Measurements from ENCODE around the gene WASHC4.

WASHC4 gene, protein sequence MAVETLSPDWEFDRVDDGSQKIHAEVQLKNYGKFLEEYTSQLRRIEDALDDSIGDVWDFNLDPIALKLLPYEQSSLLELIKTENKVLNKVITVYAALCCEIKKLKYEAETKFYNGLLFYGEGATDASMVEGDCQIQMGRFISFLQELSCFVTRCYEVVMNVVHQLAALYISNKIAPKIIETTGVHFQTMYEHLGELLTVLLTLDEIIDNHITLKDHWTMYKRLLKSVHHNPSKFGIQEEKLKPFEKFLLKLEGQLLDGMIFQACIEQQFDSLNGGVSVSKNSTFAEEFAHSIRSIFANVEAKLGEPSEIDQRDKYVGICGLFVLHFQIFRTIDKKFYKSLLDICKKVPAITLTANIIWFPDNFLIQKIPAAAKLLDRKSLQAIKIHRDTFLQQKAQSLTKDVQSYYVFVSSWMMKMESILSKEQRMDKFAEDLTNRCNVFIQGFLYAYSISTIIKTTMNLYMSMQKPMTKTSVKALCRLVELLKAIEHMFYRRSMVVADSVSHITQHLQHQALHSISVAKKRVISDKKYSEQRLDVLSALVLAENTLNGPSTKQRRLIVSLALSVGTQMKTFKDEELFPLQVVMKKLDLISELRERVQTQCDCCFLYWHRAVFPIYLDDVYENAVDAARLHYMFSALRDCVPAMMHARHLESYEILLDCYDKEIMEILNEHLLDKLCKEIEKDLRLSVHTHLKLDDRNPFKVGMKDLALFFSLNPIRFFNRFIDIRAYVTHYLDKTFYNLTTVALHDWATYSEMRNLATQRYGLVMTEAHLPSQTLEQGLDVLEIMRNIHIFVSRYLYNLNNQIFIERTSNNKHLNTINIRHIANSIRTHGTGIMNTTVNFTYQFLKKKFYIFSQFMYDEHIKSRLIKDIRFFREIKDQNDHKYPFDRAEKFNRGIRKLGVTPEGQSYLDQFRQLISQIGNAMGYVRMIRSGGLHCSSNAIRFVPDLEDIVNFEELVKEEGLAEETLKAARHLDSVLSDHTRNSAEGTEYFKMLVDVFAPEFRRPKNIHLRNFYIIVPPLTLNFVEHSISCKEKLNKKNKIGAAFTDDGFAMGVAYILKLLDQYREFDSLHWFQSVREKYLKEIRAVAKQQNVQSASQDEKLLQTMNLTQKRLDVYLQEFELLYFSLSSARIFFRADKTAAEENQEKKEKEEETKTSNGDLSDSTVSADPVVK

DNA sequence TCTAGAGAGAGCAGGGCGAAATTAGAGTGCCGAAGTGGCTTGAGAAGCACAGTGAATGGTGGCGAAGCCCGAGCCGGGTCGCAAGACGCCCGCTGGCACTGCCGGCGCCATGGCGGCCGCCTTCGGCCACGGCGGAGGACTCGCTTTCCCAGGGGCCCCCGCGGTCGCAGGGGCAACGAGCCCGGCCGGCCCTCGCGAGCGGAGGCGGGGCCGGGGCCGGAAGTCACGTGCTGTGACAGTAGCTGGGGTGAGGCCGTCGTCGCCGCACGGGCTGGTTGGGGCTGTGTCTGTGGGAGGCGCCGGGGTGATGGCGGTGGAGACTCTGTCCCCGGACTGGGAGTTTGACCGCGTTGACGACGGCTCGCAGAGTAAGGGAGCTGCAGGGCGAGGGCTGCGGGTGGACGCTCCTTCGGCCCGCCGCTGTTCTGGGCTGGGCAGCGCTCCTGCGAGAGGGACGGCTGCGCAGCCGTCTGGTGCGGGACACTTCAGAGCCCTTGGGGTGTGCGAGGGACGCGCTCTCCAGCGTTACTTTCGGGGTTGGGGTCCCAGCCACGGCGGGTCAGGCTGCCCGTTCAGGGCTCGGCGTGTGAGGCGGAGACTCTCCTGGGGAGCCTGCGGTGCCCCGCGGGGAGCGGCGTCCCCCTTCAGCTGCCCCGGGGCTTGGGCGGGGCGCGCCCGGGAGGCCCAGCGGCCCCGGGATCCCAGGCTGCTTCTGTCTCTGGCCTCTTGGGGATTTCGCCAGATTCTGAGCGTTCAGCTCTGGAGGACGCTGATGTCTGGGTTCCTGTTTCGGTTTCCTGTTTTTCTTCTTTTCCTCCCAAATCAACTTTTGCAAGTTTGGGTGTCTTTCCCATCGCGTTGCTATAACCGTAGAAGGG, at the start of gene WASHC4:
Gene WASHC4, plus strand, starts transcription at position 238 of the 878 bp plus-strand sequence. Its CDS starts 70 bp downstream, at position 308.
- FAIRE-seq (peak; percentile 95), DNase-seq (ENCODE audit: extremely low spot score, insufficient read length, low read depth) (peak; percentile 89)

DNA sequence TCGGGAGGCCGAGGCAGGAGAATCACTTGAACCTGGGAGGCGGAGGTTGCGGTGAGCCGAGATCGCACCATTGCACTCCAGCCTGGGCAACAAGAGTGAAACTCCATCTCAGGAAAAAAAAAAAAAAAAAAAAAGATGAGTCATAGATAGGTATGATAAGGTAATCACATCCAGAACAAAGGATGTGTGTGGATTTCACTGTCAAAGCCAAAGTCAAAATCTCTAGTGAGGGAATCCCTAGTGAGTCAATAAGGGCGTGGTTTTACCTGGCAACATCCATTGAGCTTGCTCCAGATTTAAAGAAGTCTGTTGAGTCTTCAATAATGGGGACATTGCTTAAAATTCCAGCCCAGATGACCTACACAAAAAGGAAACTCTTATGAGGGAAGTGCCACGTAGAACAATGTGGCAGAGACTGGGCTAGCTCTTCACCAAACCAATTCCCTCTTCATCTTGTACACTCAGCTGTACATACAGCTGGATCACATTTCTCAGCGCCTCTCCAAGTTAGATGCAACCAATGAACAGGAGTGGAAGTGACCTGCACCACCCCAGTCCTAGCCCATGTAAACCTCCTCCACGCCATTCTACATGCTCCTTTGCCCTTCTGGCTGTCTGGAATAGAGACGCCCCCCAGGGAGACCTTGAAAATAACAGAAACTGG, 46.7 kb upstream of the WASHC4 start:
- DNase-seq (ENCODE audit: extremely low spot score, insufficient read length, low read depth) (no peak), FAIRE-seq (no peak)

- no peak for FAIRE-seq
- no peak for DNase-seq (ENCODE audit: extremely low spot score, insufficient read length, low read depth)
Observed at GRCh38 chr12:105064564-105065178, 42.9 kb upstream of the WASHC4 start.

- FAIRE-seq = no peak
Observed at GRCh38 chr12:105067511-105068031, 40.0 kb upstream of the WASHC4 start.

DNA sequence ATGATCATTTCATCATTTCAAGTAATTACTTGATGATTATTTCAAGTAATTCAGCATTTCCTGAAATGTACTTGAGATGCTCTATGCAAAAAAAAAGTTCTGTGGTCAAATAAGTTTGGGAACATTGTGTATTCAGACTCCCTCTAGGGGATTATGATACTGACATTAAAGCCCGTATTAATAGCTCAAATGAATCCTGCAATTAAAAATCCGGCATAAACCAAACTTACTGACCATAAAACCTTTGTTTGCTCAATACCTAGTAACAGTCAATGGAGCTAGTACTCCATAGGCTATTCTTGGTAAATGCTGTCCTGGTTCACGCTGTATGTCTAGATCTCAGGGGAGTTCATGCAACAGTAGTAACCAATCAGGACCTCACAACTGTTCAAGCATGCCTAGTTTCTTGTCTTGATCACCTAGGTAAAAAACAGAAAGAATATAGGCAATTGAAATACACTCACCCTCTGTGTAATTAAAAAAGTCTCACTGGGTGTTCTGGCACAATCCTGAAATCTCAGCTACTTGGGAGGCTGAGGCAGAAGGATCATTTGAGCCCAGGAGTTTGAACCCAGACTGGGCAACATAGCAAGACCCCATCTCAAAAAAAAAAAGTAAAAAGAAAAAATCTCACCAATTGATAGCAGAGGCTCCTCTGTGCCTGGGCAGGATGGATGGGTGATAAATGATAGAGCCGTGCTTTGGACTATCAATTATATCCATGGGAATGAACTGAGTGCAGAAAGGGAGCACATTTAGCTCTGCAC, 37.4 kb upstream of the WASHC4 start:
- DNase-seq (ENCODE audit: extremely low spot score, insufficient read length, low read depth) (no peak), FAIRE-seq (peak; percentile 15)

More at GRCh38 chr12:105067511-105068031, 40.0 kb upstream of the WASHC4 start:
- DNase-seq (ENCODE audit: extremely low spot score, insufficient read length, low read depth) = no peak

GRCh38 chr12:105071981-105072380, 35.5 kb upstream of the WASHC4 start:
- FAIRE-seq (no peak), DNase-seq (ENCODE audit: extremely low spot score, insufficient read length, low read depth) (no peak)

GRCh38 chr12:105072888-105073488, 34.5 kb upstream of the WASHC4 start:
- DNase-seq (ENCODE audit: extremely low spot score, insufficient read length, low read depth) (no peak), FAIRE-seq (no peak)

- no peak for FAIRE-seq
- no peak for DNase-seq (ENCODE audit: extremely low spot score, insufficient read length, low read depth)
Observed at GRCh38 chr12:105076098-105076497, 31.4 kb upstream of the WASHC4 start.

GRCh38 chr12:105076913-105077312, 30.6 kb upstream of the WASHC4 start:
- FAIRE-seq = no peak
- no peak for DNase-seq (ENCODE audit: extremely low spot score, insufficient read length, low read depth)

- no peak for FAIRE-seq
- no peak for DNase-seq (ENCODE audit: extremely low spot score, insufficient read length, low read depth)
Observed at GRCh38 chr12:105077435-105077834, 30.1 kb upstream of the WASHC4 start.

DNA sequence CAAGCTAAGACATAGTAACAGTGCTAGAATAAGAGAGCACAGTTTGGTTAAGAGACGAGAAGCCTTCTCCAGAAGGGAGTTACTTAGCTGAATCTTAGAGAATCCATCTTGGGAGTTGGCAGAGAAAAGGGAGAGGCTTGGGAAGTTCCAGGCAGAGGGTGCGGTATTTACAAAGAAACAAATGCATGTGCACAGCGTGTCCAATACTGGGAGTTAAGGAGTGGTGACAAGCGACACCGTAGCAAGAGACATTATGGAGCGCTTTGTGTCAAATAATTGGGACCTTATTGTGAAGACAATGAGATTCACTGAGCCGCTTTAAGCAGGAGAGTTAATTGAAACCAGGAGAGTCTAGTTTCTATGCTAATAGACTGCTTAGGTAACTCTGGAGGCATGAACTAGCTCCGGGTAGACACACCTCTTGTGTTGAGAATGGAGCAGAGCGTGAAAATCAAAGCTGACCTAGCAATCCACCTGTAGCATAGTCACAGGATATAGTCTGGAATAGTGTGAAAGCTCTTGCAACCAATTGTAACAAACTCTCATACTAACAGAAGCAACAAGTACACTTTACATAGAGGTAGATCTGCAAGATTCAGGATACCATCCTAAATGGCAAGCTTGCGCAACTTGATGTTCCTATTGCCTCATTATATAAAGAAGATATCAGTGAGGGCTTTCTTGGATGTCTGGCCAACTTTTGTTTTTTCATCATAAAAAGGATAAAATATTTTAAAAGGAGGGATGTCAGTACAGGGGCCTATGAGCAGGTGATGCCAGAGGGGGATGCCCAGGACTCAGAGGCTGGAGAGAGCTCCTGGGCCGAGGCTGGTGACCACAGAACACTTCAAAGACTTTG, 28.6 kb upstream of the WASHC4 start:
- FAIRE-seq = no peak

DNA sequence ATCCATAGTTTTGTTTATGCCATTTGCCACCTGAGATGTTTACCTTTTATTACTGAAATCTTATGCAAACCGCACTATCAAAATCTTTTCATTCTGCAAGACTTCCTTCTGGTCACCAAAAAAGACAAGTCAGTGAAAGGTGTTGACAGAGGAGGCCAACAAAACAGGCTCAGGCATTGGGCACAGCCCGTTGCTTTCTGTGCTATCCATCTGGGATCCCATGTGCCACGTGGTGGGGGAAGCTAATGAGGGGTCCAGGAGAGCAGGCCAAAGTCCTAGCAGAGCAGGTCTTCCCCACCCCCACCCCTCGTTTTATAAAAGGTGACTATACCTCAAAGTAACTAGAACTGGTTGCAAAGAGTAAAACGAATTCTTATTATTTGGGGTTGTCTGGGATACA, 24.5 kb upstream of the WASHC4 start:
- FAIRE-seq (no peak), DNase-seq (ENCODE audit: extremely low spot score, insufficient read length, low read depth) (no peak)

More for the DNA sequence above, 28.6 kb upstream of the WASHC4 start:
- no peak for DNase-seq (ENCODE audit: extremely low spot score, insufficient read length, low read depth)

DNA sequence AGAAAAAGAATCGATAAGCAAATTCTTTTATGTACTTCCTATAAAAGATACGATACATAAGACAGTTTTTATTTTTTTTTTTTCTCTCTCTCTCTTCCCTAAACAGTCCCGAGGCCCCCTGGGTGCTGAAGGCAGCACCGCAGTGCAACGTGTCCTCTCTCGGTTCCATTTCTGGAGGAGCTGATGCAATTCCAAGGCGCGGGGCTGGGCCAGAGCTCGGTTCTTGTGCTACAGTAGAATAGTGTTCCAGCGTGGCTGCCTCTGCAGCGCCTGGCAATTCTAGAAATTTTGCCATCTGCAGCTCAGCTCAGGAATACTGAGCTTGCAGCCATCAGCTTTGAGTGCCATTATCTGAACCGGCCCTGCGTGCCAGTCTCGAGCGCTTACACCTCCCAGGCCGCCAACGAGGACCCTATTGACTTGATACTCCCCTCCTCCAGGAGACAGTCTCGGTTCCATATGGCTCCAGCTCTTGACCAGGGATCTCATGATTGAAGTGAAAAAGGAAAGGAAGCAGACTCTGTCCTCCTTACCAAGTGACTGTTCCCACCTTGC, 23.9 kb upstream of the WASHC4 start:
- DNase-seq (ENCODE audit: extremely low spot score, insufficient read length, low read depth) (no peak), FAIRE-seq (no peak)

DNA sequence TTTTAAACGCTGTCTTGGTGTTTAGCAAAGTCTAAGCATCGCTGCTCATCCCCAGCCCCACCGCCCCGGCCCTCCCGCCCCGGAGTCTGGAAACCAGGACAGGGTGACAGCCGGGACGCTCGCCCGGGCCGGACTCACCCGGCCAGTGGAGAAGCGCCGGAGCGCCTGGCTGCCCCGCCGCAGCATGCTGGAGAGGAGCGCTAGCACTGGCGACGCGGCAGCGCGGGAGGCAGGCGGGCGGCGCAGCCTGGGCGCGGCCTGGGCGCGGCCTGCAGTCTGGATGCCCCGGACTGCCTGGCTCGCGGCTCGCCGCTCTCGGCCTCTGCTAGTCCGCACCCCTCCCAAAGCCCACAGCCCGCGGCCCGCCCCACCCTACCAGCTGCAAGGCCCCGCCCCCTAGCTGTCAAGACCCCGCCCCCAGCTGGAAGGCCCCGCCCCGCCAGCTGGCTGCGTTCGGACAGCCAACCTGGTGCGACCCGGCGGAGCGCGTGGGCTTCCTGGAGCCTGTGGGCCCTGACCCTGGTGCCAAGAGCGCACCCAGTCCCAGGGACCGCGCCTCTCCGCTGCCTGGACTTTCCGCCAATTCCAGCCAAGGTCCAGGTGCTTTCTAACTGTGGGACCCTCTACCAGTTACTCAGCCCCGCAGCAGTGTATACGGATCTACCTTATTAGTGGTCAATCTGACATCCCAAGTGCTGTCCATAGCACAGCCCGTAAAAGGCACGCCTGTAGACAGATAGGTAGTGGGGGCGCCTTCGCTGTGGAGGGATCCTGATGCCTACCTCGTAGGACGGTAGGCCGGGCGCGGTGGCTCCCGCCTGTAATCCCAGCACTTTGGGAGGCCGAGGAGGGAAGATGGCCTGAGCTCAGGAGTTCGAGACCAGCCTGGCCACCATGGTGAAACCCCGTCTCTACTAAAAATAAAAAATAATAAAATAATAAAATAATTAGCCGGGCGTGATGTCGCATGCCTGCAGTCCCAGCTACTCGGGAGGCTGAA, 23.0 kb upstream of the WASHC4 start, which contains the start of gene ALDH1L2:
Gene ALDH1L2, minus strand, starts transcription at position 208 of the 1,000 bp plus-strand sequence. Its CDS starts 22 bp downstream, at position 186.
- DNase-seq (ENCODE audit: extremely low spot score, insufficient read length, low read depth) = peak; percentile 49

DNA sequence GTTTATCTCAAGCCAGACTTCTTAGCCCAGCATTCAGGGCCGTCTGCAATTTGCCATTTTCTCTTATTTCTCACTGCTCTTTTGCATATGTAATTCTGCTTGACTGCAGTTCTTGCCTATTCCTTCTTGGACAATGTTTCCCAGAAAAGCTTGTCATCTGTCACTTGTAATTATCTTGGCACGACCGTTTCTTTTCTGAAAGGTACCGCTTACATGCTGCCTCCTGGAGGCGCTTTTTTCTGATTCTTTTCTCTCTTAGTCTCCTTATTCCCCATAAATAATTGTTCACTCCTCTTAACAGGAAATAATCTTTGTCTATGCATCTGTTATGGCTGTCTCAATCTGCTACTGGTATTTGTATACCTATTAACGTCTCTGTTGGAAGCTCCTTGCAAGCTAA, 22.0 kb upstream of the WASHC4 start:
- DNase-seq (ENCODE audit: extremely low spot score, insufficient read length, low read depth) (no peak), FAIRE-seq (no peak)

More for the DNA sequence above, 23.0 kb upstream of the WASHC4 start, which contains the start of gene ALDH1L2:
- no peak for FAIRE-seq
